Kidney glomerular epithelial cell (primary cell): ENCODE measurements around the gene CSAG1.
"Not testable (repeated sequence)": the region's sequence is repeated elsewhere in the genome, so short reads cannot be mapped to it uniquely, and the experiment has no call there.

Experiments
- DNase-seq: peaks from one replicate; lab custom pipeline; 2025; lab: John Stamatoyannopoulos, UW

CSAG1 gene

GRCh38 chrX:152697952-152698931, 35.3 kb downstream of the CSAG1 start, which contains the start of gene MAGEA3:
Gene MAGEA3, plus strand, starts transcription at chrX:152698794. Its CDS starts 2,039 bp downstream, at chrX:152700833.
- not testable (repeated sequence) for DNase-seq

- not testable (repeated sequence) for DNase-seq
These were observed 52.5 kb downstream of the CSAG1 start for GRCh38 chrX:152681012-152681411.
